Hippocampal formation (tissue), 2 donors: ENCODE results near the gene HTRA1.
A peak's percentile ranks its signal among the peaks of the same experiment; 100 is the strongest.

Source experiments
- DNase-seq, 2 donors: peaks; one replicate each; lab custom pipeline; 2025; lab: John Stamatoyannopoulos, UW

The HTRA1 gene

GRCh38 chr10:122473116-122473515 is 11.8 kb downstream of the HTRA1 start:
- no peak for DNase-seq

- DNase-seq = peak in 1 of 2 donors; percentile 56
Measured at GRCh38 chr10:122474131-122474818, 12.9 kb downstream of the HTRA1 start.

- DNase-seq = peak; percentile 62 to 73
Measured at GRCh38 chr10:122475100-122475499, 13.7 kb downstream of the HTRA1 start.

GRCh38 chr10:122475591-122476332 is 14.4 kb downstream of the HTRA1 start:
- DNase-seq = no peak

- DNase-seq = no peak
Measured at GRCh38 chr10:122476333-122476695, 15.0 kb downstream of the HTRA1 start.

GRCh38 chr10:122477436-122477835 is 16.1 kb downstream of the HTRA1 start:
- DNase-seq = no peak

GRCh38 chr10:122478971-122479370 is 17.6 kb downstream of the HTRA1 start:
- peak; percentile 53 to 88 for DNase-seq

GRCh38 chr10:122480146-122480833 is 18.9 kb downstream of the HTRA1 start:
- DNase-seq = no peak

GRCh38 chr10:122481296-122482056 is 20.1 kb downstream of the HTRA1 start:
- DNase-seq = no peak

GRCh38 chr10:122484276-122485060 is 23.1 kb downstream of the HTRA1 start:
- DNase-seq = no peak

GRCh38 chr10:122485670-122486069 is 24.3 kb downstream of the HTRA1 start:
- peak; percentile 44 to 63 for DNase-seq

- DNase-seq = no peak
Measured at GRCh38 chr10:122486406-122487080, 25.2 kb downstream of the HTRA1 start.

GRCh38 chr10:122487174-122487765 is 25.9 kb downstream of the HTRA1 start:
- no peak for DNase-seq

- no peak for DNase-seq
Measured at GRCh38 chr10:122490268-122490667, 28.9 kb downstream of the HTRA1 start.

GRCh38 chr10:122490786-122491680 is 29.7 kb downstream of the HTRA1 start:
- DNase-seq = no peak

GRCh38 chr10:122492006-122492405 is 30.7 kb downstream of the HTRA1 start:
- DNase-seq = no peak

GRCh38 chr10:122492999-122493481 is 31.7 kb downstream of the HTRA1 start:
- no peak for DNase-seq

- DNase-seq = no peak
Measured at GRCh38 chr10:122493761-122494160, 32.4 kb downstream of the HTRA1 start.

GRCh38 chr10:122494173-122494820 is 32.9 kb downstream of the HTRA1 start:
- DNase-seq = no peak
